Activated T-cell treated with anti-CD3 and anti-CD28 coated beads for 4 hours (primary cell): ENCODE measurements around the gene C2orf66.

Source experiments
- DNase-seq: peaks from one replicate; pipeline ENCODE4 v3.0.0-alpha.2; 2020

C2orf66 gene

GRCh38 chr2:196758474-196759377 is 50.4 kb downstream of the C2orf66 start:
- no peak for DNase-seq
